GM19324 (cell line): Measurements from ENCODE around the gene STOML1.

ENCODE experiments used
- ATAC-seq: cut with Tn5 transposase; IDR thresholded peaks from one replicate; pipeline ENCODE4 v1.9.1; 2021; ENCODE audit warnings: mild to moderate bottlenecking, moderate library complexity; ENCODE audit not compliant: unreplicated experiment, low FRiP score

Gene STOML1

DNA sequence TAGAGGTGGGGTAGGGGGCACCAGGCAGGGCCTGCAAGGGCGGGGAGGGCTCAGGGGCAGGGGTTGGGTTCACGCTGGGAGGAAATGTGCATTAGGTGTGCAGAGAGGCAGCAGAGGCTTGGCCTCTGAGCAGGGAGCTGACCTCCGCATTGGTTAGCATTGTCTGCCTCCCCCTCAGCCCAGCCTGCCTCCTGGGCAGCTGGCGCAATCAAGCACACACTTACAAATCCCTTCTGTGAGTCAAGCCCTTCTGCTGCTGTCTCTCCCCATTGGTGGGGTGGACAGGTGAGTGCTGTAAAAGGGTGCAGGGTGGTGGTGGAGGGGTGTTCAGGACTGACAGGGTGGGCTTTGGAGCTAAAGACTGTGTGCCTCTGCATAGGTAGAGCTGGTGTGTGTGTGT, 56.5 kb downstream of the STOML1 start:
- ATAC-seq, result no peak

DNA sequence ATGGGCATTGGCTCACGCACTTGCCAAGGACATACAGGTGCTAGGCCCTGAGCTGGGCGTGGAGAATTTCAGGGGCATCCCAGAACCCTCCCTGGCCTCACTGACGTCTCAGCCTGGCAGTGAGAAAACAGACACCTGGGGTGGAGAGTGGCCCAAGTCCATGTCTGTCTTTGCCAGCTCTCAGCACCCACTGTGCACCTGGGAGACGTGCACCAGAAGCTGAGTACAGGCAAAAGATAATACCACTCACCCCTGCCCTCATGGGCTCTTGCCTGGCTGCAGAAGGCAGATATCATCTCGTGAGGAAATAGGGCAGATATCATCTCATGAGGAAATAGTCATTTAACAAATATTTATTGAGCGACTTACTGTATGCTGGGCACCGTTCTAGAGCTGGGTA, 57.8 kb downstream of the STOML1 start:
- no peak for ATAC-seq

GRCh38 chr15:73932381-73933191, 59.5 kb downstream of the STOML1 start:
- no peak for ATAC-seq

DNA sequence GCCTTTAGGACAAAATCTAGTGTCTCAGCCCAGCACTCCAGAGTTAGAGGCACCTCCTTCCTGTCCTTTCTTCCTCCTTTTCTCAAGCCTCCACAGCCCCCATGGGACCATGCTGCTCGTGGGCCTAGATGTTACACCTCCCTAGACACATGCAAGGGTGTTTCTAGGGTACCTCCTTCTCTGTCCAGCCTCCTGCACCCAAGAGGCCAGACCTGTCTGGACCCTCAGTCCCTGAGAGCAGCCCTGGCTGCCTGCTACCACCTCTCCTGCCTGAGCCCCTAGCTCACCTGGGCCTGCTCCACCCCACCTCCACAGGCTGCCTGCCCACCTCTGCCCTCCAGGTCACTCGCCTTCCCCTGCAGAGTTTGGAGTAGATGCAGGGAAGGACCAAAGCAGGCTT, 60.7 kb downstream of the STOML1 start:
- no peak for ATAC-seq

DNA sequence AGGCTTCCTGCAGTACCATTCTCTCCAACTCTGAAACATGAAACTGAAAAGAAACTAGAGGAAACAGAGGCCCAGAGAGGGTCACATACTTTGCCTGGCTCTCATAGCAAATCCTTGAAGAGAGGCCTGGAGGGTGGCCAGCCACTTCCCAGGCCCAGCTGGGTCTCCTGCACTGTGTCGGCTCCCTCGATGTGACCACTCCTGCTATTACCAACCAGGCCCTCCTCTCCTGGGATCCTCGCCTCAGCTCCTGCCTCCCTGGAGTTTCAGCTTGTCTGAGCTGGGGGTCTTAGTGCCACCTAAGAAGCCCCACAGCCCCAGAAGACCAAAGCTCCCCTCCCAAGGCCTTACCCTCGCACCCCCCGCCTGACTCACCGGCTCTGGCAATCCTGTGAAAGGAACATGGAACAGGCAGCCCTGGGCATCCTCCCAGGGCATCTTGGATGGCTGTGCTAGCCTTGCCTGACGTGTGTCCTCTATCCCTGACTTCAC, 61.3 kb downstream of the STOML1 start:
- ATAC-seq, result no peak

GRCh38 chr15:73930371-73930770, 61.7 kb downstream of the STOML1 start:
- no peak for ATAC-seq

DNA sequence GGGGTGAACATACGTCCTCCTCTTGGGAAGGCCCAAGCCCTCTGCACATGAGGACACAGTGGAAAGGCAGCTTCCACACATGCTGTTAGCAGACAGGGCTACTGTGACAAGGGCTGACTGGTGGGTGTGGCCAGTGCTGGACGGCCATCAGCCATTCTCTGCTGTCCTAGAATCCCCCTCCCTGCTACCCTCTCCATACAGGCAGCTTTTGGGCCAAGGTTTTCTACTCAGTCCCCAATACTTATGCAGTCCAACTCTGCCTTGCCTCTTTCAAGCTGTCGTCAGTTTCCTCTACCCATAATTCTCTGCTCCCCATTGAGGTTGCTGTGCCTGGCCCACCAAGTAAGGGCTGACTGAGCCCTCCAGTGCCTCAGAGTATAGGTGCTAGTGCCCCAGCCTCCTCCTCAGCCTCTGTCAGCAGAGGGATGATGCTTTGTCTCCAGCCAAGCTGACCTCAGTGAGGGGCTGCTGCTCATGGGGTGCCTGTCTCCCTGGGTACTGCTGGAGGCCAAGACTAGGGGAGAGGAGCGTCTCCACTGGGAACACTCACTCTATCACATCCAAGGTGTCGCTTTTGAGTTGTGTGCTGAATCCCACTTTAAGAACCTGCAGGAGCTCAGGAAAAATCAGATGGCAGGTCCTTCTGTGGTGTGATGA, 63.0 kb downstream of the STOML1 start:
- no peak for ATAC-seq
